Endothelial cell of umbilical vein (primary cell): ENCODE results near the gene HPX. TPM values are rescaled to one million over a fixed set of nuclear protein-coding genes. Genes with fewer than 3 reads are reported as not detected.

Source experiments
- BruUV-seq: library from RNA; stranded (reverse); fragments of 400-500 nt; replicated peaks from 2 replicates; lab custom pipeline; 2021; lab: Mats Ljungman, UMichigan
- CTCF ChIA-PET: fragments of 300-600, 350-600 bp; sonication (Branson Sonifier 250); formaldehyde crosslinking; loops from one replicate; lab custom pipeline; 2021; ENCODE audit warnings: antibody characterized with exemption, inconsistent platforms; lab: Charles Lee
- POLR2A ChIA-PET: fragments of 300-600, 350-600 bp; sonication (Branson Sonifier 250); formaldehyde crosslinking; loops from one replicate; lab custom pipeline; 2021; ENCODE audit warnings: antibody characterized with exemption, inconsistent platforms; lab: Charles Lee
- DNase-seq: peaks from one replicate; pipeline ENCODE4 v3.0.0-alpha.2; 2011; ENCODE audit warnings: low read depth, low spot score
- FAIRE-seq: peaks from 2 replicates; lab custom pipeline; 2011; peaks lifted over from hg19 to GRCh38; lab: Jason Lieb, UNC
- H2AFZ ChIP-seq: 2 replicates; pipeline ENCODE4 v1.6.0; 2012; ENCODE audit warnings: low read depth, low read length, control low read depth, inconsistent platforms
- H3K27ac ChIP-seq: 2 replicates; pipeline ENCODE4 v1.5.1; 2011; ENCODE audit warnings: low read depth, mild to moderate bottlenecking, control low read depth, low read length, moderate library complexity; ENCODE audit not compliant: insufficient read depth
- H3K27me3 ChIP-seq, 2 experiments: 2 replicates each; pipeline versions ENCODE4 v1.6.0 to v1.6.1; 2011; ENCODE audit warnings: low read length in 2 of 2, mixed read lengths in 1 of 2; ENCODE audit not compliant: control insufficient read depth in 2 of 2, insufficient read depth in 2 of 2
- H3K36me3 ChIP-seq, 2 experiments: 2 replicates in 1 of 2; 3 replicates in 1 of 2; pipeline ENCODE4 v1.5.1; 2011; ENCODE audit warnings: low read length in 2 of 2, mild to moderate bottlenecking in 1 of 2, moderate library complexity in 1 of 2; ENCODE audit not compliant: control insufficient read depth in 2 of 2, insufficient read depth in 2 of 2; ENCODE audit errors: extremely low read depth in 1 of 2
- H3K4me1 ChIP-seq: 3 replicates; pipeline ENCODE4 v1.5.1; 2011; ENCODE audit warnings: mild to moderate bottlenecking, low read length; ENCODE audit not compliant: control insufficient read depth, insufficient read depth; ENCODE audit errors: extremely low read depth
- H3K4me2 ChIP-seq: 2 replicates; pipeline ENCODE4 v1.6.1; 2011; ENCODE audit warnings: low read length, control low read depth, mixed read lengths; ENCODE audit not compliant: insufficient read depth
- H3K4me3 ChIP-seq, 3 experiments: fragments of 200-600 bp in 1 of 3; sonication (generic), shearing (Covaris generic) in 1 of 3; replicated peaks in 1 of 3; 2 replicates each; pipeline ENCODE4 v1.5.1; 2011 to 2016; ENCODE audit warnings: control low read depth in 3 of 3, low read length in 3 of 3, mild to moderate bottlenecking in 2 of 3, inconsistent platforms in 1 of 3, low read depth in 1 of 3, moderate library complexity in 1 of 3; ENCODE audit not compliant: insufficient read depth in 1 of 3
- H3K79me2 ChIP-seq: 2 replicates; pipeline ENCODE4 v1.6.0; 2012; ENCODE audit warnings: low read length, inconsistent platforms; ENCODE audit not compliant: control insufficient read depth, insufficient read depth
- H3K9ac ChIP-seq: replicated peaks from 2 replicates; pipeline ENCODE3; 2011; ENCODE audit warnings: low read length, control low read depth; ENCODE audit not compliant: insufficient read depth; ENCODE audit errors: extremely low read depth
- H3K9me1 ChIP-seq: replicated peaks from 3 replicates; pipeline ENCODE4 v1.6.0; 2011; ENCODE audit warnings: mild to moderate bottlenecking, low read length; ENCODE audit not compliant: control insufficient read depth, insufficient read depth; ENCODE audit errors: extremely low read depth
- H3K9me3 ChIP-seq: replicated peaks from 2 replicates; pipeline ENCODE4 v1.5.1; 2012; ENCODE audit warnings: low read length, inconsistent platforms; ENCODE audit not compliant: control insufficient read depth, insufficient read depth
- H4K20me1 ChIP-seq: replicated peaks from 2 replicates; pipeline ENCODE3; 2011; ENCODE audit warnings: mild to moderate bottlenecking, low read length; ENCODE audit not compliant: control insufficient read depth, insufficient read depth; ENCODE audit errors: extremely low read depth
- CTCF ChIP-seq, 2 donors: IDR thresholded peaks; 1 replicate in 1 of 2; 2 replicates in 1 of 2; pipeline ENCODE4 v1.5.1; 2011; ENCODE audit warnings: low read length in 2 of 2, mild to moderate bottlenecking in 2 of 2, moderate library complexity in 2 of 2, control low read depth in 1 of 2, inconsistent platforms in 1 of 2, low read depth in 1 of 2; ENCODE audit not compliant: insufficient read depth in 1 of 2; ENCODE audit errors: extremely low read depth in 1 of 2
- EZH2 ChIP-seq: IDR thresholded peaks from 2 replicates; pipeline ENCODE4 v1.6.1; 2012; ENCODE audit warnings: borderline replicate concordance, low read depth, mild to moderate bottlenecking, moderate library complexity, low read length, inconsistent platforms; ENCODE audit not compliant: severe bottlenecking
- FOS ChIP-seq: IDR thresholded peaks from 2 replicates; pipeline ENCODE4 v1.6.1; 2011; ENCODE audit warnings: mild to moderate bottlenecking, low read length, moderate library complexity, borderline replicate concordance; ENCODE audit not compliant: insufficient read depth
- GATA2 ChIP-seq: IDR thresholded peaks from 2 replicates; pipeline ENCODE4 v1.7.0; 2011; ENCODE audit warnings: low read depth, mild to moderate bottlenecking, moderate library complexity, mixed read lengths, low read length; ENCODE audit not compliant: insufficient read length, insufficient read depth
- JUN ChIP-seq: IDR thresholded peaks from 2 replicates; pipeline ENCODE4 v1.6.1; 2011; ENCODE audit warnings: borderline replicate concordance, low read depth; ENCODE audit not compliant: insufficient read length, insufficient read depth
- MYC ChIP-seq: IDR thresholded peaks from one replicate; pipeline ENCODE4 v1.6.1; 2011; ENCODE audit warnings: mild to moderate bottlenecking, low read depth, low read length
- POLR2A ChIP-seq: IDR thresholded peaks from 2 replicates; pipeline ENCODE4 v1.6.1; 2012; ENCODE audit warnings: low read depth, mild to moderate bottlenecking, control low read depth, low read length
- dilution Hi-C: fragments of 300-500 bp; cut with MboI; formaldehyde crosslinking; loops from one replicate; pipeline ENCODE4 v1.15.0; 2019; ENCODE audit warnings: low sequenced_read_pairs; ENCODE audit not compliant: extremely low pct_ligation_motif_present
- intact Hi-C: fragments of 100-400 bp; cut with micrococcal nuclease; formaldehyde crosslinking; loops from one replicate; pipeline ENCODE4 v1.10.0; 2022
- polyA plus RNA-seq, 4 experiments: library from polyadenylated mRNA; depleted of rRNA in 3 of 4; stranded (reverse) in 3 of 4; unstranded in 1 of 4; fragments of >200 nt; gene quantifications; 2 replicates each; pipeline versions ENCODE4 v1.2.1 to v1.2.3, GENCODE V29; 2011 to 2012; ENCODE audit warnings: missing spikeins in 1 of 4
- total RNA-seq: library from RNA; stranded (reverse); gene quantifications from 2 replicates; pipeline ENCODE4 v1.2.3, GENCODE V29; 2021

HPX gene
- total and polyA plus RNA-seq, 2 donors (not counting 3 experiments of a cell fraction or from before 2014, with no cell fraction given) = 1.3 to 1.5 TPM

- Histone ChIP-seq H3K36me3 (peaks cover 3 to 55% of the 10 kb centered on the region in 2 experiments), H3K4me1 (no peaks in the 10 kb centered on the region), H3K9ac (no peak overlapping the region), H3K4me2 (no peak overlapping the region), H2AFZ (no peak overlapping the region), H3K9me3 (no peaks in the 10 kb centered on the region), H3K79me2 (no peaks in the 10 kb centered on the region), H3K27me3 (no peaks in the 10 kb centered on the region), H4K20me1 (no peaks in the 10 kb centered on the region), H3K4me3 (no peak overlapping the region), H3K9me1 (no peaks in the 10 kb centered on the region), H3K27ac (no peak overlapping the region)
- DNase-seq = no peak
- intact Hi-C loops = no loop called here
- FAIRE-seq = no peak
- CTCF ChIA-PET = interaction anchor here (0.6 to 3.7 kb wide), 5 partner anchors 10 to 74 kb away, joined by 3 to 18 read pairs (median 10); partner anchors contain the start of gene HPX
- POLR2A ChIA-PET = no interaction called here
- BruUV-seq = no TSS peak
- dilution Hi-C loops = no loop called here
- TF ChIP-seq POLR2A = no peak
- TF ChIP-seq MYC = no peak
- no peak for TF ChIP-seq CTCF (IDR thresholded peaks at IDR 0.05; ENCODE audit: extremely low read depth in 1 of 2, insufficient read depth in 1 of 2, low read depth in 1 of 2, low read length in 2 of 2)
- no peak for TF ChIP-seq EZH2
- no peak for TF ChIP-seq GATA2
- TF ChIP-seq JUN = no peak
- no peak for TF ChIP-seq FOS
Observed at GRCh38 chr11:6453152-6453551, 12.4 kb upstream of the HPX start.
